NCI-H187 treated with DMSO at 0.1 percent for 48 hours (cell line): ENCODE data around the gene CD19.
"Not testable (repeated sequence)": the region's sequence is repeated elsewhere in the genome, so short reads cannot be mapped to it uniquely, and the experiment has no call there.

Experiments used
- DNase-seq: peaks from one replicate; lab custom pipeline; 2025; lab: John Stamatoyannopoulos, UW

Gene CD19

GRCh38 chr16:28936784-28937155, 5.0 kb downstream of the CD19 start:
- no peak for DNase-seq

DNA sequence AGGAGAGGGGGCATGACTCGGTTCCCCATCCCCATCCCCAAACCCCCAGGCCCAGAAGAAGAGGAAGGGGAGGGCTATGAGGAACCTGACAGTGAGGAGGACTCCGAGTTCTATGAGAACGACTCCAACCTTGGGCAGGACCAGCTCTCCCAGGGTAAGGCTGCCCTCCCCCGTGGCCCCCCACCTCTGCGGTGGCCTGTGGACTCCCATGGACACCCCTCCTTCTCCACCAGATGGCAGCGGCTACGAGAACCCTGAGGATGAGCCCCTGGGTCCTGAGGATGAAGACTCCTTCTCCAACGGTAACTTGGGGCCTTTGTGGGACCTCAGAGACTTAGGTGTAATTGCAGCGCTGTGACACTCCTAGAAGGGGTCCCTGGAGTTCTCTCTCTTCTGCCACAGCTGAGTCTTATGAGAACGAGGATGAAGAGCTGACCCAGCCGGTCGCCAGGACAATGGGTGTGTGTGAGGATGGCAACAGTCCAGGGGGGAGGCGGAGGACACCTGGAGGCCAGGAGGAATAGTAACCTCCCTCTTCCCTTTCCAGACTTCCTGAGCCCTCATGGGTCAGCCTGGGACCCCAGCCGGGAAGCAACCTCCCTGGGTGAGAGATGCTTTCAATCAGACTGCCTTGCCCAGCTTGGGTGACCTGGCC, 5.6 kb downstream of the CD19 start:
- no peak for DNase-seq

DNA sequence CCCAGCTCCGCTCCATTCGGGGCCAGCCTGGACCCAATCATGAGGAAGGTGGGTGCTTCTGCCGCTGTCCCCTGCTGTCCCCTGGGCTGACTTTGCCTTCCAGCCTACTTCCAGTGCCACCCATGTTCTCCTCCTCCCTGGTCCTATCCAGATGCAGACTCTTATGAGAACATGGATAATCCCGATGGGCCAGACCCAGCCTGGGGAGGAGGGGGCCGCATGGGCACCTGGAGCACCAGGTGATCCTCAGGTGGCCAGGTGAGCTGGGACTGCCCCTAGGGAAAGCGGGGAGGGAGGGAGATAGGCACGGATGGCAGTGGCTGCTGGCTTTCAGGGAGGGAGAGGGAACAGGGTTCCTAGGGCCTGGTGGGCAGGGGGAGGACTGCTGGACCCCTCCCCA, 7.0 kb downstream of the CD19 start:
- DNase-seq, result no peak

DNA sequence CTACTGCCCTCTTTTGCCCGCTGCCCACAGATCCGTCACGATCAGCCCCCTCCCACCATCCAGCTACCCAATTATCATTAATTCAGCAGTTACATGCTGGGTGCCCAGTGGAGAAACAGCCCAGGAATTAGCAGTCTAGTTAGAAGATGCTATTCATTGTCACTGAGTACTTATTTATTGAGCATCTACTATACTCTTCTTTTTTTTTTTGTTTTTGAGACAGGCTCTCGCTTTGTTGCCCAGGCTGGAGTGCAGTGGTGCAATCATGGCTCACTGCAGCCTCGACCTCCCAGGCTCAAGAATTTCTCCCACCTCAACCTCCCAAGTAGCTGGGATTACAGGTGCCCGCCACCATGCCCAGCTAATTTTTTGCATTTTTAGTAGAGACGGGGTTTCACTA, 8.1 kb downstream of the CD19 start:
- DNase-seq, result not testable (repeated sequence)

GRCh38 chr16:28943281-28943680, 11.5 kb downstream of the CD19 start:
- DNase-seq, result no peak

GRCh38 chr16:28946681-28947080, 14.9 kb downstream of the CD19 start:
- DNase-seq, result no peak

DNA sequence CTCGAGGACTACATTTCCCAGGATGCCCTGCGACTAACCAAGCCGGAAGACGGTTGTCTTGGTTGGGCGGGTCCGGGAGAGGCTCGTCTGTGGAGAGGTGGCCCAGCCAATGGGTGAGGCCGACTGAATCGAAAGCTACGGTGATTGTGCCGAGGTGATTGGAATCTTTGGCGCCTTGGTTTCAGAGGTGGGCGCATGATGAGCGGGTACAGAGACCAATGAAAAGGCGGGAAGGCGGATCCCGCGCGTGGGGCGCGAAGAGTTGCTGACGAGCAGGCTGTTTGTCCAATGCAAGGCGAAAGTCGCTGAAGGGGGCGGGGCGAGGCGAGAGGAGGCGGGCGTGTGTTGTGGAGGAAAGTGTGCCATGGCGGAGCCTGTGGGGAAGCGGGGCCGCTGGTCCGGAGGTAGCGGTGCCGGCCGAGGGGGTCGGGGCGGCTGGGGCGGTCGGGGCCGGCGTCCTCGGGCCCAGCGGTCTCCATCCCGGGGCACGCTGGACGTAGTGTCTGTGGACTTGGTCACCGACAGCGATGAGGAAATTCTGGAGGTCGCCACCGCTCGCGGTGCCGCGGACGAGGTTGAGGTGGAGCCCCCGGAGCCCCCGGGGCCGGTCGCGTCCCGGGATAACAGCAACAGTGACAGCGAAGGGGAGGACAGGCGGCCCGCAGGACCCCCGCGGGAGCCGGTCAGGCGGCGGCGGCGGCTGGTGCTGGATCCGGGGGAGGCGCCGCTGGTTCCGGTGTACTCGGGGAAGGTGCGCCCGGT, 19.1 kb downstream of the CD19 start, which contains the start of gene NFATC2IP:
Gene NFATC2IP, plus strand, starts transcription at position 290 of the 762 bp plus-strand sequence. Its CDS starts 75 bp downstream, at position 365.
- peak; percentile 94 for DNase-seq

GRCh38 chr16:28951410-28951943, 19.7 kb downstream of the CD19 start:
- no peak for DNase-seq

DNA sequence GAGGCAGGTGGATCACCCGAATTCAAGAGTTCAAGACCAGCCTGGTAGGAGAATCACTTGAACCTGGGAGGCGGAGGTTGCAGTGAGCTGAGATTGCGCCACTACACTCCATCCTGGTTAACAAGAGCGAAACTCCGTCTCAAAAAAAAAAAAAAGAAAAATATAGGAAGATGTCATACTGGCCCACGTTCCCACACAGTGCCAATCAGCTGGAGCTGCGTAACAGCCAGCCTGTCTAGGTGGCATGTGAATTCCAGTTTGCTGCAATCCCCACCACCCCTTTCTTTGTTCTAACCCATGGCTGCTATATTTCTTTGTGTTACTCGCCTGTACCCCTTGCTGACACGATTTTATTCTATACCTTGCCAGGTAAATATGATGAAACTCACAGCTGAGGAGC, 26.4 kb downstream of the CD19 start:
- DNase-seq, result no peak

- no peak for DNase-seq
These were observed 27.1 kb downstream of the CD19 start for GRCh38 chr16:28958836-28959235.

GRCh38 chr16:28964072-28964471, 32.3 kb downstream of the CD19 start:
- no peak for DNase-seq

DNA sequence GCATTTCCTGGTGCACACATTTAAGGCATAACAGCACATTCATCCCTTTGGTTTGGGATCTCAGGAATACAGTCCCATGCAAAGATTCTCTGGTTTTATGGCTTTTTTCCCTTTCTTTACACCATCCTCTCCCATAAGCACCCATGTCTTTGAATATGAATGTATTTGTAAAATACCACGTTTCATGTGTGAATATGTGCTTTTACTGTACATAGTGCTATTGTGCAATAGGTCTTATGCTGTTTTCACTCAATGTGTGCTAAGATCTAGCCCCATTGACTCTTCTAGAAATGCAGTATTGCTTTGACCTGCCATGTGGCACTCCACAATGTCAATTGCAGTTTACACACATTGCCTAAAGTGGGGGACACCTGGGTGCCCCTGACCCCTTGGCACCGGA, 32.7 kb downstream of the CD19 start:
- no peak for DNase-seq

- no peak for DNase-seq
These were observed 35.4 kb downstream of the CD19 start for GRCh38 chr16:28967156-28967555.

DNA sequence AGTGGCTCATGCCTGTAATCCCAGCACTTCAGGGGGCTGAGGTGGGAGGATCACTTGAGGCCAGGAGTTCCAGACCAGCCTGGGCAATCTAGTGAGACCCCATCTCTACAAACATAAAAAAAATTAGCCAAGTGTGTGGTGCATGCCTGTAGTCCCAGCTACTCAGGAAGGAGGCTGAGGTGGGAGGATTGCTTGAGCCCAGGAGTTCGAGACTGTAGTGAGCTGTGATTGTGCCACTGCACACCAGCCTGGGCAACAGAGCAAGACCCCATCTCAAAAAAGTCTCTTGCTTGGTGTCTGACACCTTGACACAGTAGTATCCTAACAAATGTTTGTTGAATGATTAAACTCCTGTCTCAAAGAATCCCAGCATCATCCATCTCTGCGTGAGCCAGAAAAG, 37.9 kb downstream of the CD19 start:
- not testable (repeated sequence) for DNase-seq

- no peak for DNase-seq
These were observed 42.3 kb downstream of the CD19 start for GRCh38 chr16:28974007-28974436.

GRCh38 chr16:28974437-28975157, 42.8 kb downstream of the CD19 start, which contains the start of gene SPNS1:
TSS of gene SPNS1 (plus strand) at chr16:28974778. CDS start at chr16:28975152, 374 bp downstream.
- peak; percentile 73 for DNase-seq

DNA sequence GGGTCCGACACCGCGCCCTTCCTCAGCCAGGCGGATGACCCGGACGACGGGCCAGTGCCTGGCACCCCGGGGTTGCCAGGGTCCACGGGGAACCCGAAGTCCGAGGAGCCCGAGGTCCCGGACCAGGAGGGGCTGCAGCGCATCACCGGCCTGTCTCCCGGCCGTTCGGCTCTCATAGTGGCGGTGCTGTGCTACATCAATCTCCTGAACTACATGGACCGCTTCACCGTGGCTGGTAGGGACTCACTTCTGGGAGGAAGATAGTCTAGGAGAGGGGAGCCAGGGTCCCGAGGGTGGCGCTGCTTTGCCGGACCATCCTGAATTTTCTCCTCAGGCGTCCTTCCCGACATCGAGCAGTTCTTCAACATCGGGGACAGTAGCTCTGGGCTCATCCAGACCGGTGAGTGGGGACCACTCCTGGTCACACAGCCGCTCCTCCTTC, 43.4 kb downstream of the CD19 start:
- DNase-seq, result no peak

DNA sequence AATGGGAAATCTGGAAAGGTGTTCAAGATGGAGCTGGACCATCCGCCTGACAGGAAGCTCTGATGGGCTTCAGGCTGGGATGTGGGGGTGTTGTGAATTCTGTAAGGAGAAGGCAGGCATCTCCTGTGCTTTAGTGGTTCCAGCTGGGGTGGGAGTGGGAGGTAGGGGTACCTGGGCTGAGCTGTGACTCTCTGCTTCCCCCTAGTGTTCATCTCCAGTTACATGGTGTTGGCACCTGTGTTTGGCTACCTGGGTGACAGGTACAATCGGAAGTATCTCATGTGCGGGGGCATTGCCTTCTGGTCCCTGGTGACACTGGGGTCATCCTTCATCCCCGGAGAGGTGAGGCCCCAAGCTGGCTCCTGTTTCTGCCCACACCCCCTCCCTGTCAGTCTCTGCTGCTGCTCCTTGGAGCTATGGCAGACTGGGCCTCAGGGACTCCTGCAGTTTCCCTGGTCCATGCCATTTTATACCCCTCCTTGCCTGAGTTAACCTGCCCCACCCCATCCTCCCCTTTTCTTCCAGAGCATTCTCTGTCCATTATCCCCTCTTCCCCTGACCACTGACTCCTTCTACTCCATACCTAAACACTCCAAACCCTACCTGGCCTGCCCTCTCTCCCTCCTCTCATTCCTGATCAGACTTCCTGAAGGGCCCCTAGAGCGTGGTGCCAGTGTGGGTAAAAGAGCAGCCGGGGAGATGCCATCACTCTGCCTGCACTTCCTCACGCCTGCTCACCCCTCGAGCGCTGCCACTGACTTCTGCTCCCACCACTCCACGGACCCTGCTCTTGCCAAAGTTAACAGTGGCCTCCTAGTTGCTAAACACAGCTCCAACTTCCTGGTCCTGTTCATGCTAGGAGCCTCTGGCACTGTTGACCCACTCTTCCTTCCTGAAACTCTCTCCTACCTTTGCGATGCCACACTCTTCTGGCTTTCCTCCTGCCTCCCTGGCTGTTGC, 46.2 kb downstream of the CD19 start:
- no peak for DNase-seq

GRCh38 chr16:28980330-28980729, 48.6 kb downstream of the CD19 start:
- not testable (repeated sequence) for DNase-seq

- DNase-seq, result no peak
These were observed 49.2 kb downstream of the CD19 start for GRCh38 chr16:28980929-28981328.

- DNase-seq, result no peak
These were observed 49.7 kb downstream of the CD19 start for GRCh38 chr16:28981517-28981916.
